ENCODE data around the gene GALM. TPM values are rescaled to one million over a fixed set of nuclear protein-coding genes. Genes with fewer than 3 reads are reported as not detected.

GALM gene
- polyA plus RNA-seq, 3 donors: 3.0 to 3.6 (median 3.1) TPM

- Histone ChIP-seq H3K79me2 (ENCODE audit: insufficient read depth, low read length) (peaks cover 77% of the 10 kb centered on the region), H4K20me1 (ENCODE audit: insufficient read depth, low read length) (peaks cover 100% of the 10 kb centered on the region), H3K27ac (ENCODE audit: low read depth in 1 of 2, low read length in 2 of 2) (no peak overlapping the region), H3K4me2 (replicated peaks; ENCODE audit: extremely low read depth, low read length, poor library complexity, severe bottlenecking) (no peak overlapping the region), H3K27me3 (ENCODE audit: control insufficient read depth in 2 of 2, insufficient read depth in 2 of 2, low read length in 2 of 2) (no peaks in the 10 kb centered on the region), H3K9ac (ENCODE audit: insufficient read depth, low read length, poor library complexity, severe bottlenecking) (no peak overlapping the region), H3K36me3 (replicated peaks in 1 of 2; ENCODE audit: control insufficient read depth in 1 of 2, insufficient read depth in 2 of 2, low read length in 2 of 2) (peaks cover 75 to 88% of the 10 kb centered on the region in 2 donors), H2AFZ (ENCODE audit: insufficient read depth, low read depth, low read length, poor library complexity, severe bottlenecking) (no peak overlapping the region), H3K4me3 (replicated peaks in 1 of 3; ENCODE audit: low read depth in 2 of 3, low read length in 3 of 3) (no peak overlapping the region), H3K9me3 (replicated peaks in 1 of 2; ENCODE audit: control insufficient read depth in 1 of 2, insufficient read depth in 1 of 2, low read length in 2 of 2) (no peaks in the 10 kb centered on the region), H3K4me1 (ENCODE audit: control insufficient read depth in 1 of 2, insufficient read depth in 2 of 2, low read length in 2 of 2) (peaks cover 26 to 37% of the 10 kb centered on the region in 2 donors)
- DNase-seq: no peak
- peaks cover 66 to 80% of the 10 kb centered on the region in 2 donors for H3K36me3 Mint-ChIP-seq
- no peaks in the 10 kb centered on the region for H3K9me3 Mint-ChIP-seq
- WGBS (ENCODE audit: insufficient coverage): 96% methylated on average over 8 of the region's 9 CpGs
- peaks cover 36% of the 10 kb centered on the region for H3K4me1 Mint-ChIP-seq
- H3K27ac Mint-ChIP-seq: peak overlapping the region in 1 of 7 donors; percentile 43
- H3K4me3 Mint-ChIP-seq: no peak overlapping the region
- H3K27me3 Mint-ChIP-seq (ENCODE audit: low read depth in 3 of 3): no peaks in the 10 kb centered on the region
- intact Hi-C loops (cut with micrococcal nuclease): loop anchor here in 1 of 2 donors (10.0 kb wide), 1 partner anchor 430 kb away; no protein-coding TSS in a partner anchor
- no peak for TF ChIP-seq CTCF (IDR thresholded peaks at IDR 0.05)
These were observed 79.4 kb downstream of the GALM start for GRCh38 chr2:38745267-38745666.

- Mint-ChIP-seq H3K27me3 (ENCODE audit: low read depth in 3 of 3) (peaks cover 0 to 3% (median 0%) of the 10 kb centered on the region in 3 donors), H3K9me3 (peaks cover 0 to 3% (median 0%) of the 10 kb centered on the region in 7 donors), H3K27ac (peak overlapping the region in 2 of 7 donors; percentile 7 to 61), H3K4me3 (no peak overlapping the region), H3K36me3 (peaks cover 66 to 77% of the 10 kb centered on the region in 2 donors), H3K4me1 (peaks cover 40% of the 10 kb centered on the region)
- H3K36me3 ChIP-seq (replicated peaks in 1 of 2; ENCODE audit: control insufficient read depth in 1 of 2, insufficient read depth in 2 of 2, low read length in 2 of 2): peaks cover 70 to 78% of the 10 kb centered on the region in 2 donors
- H3K4me2 ChIP-seq (replicated peaks; ENCODE audit: extremely low read depth, low read length, poor library complexity, severe bottlenecking): no peak overlapping the region
- H2AFZ ChIP-seq (ENCODE audit: insufficient read depth, low read depth, low read length, poor library complexity, severe bottlenecking): no peak overlapping the region
- WGBS (ENCODE audit: insufficient coverage): 92% methylated on average over 2 of the region's 4 CpGs
- DNase-seq: no peak
- peak overlapping the region in 1 of 2 donors; percentile 1 for H3K27ac ChIP-seq (ENCODE audit: low read depth in 1 of 2, low read length in 2 of 2)
- H3K27me3 ChIP-seq (ENCODE audit: control insufficient read depth in 2 of 2, insufficient read depth in 2 of 2, low read length in 2 of 2): no peaks in the 10 kb centered on the region
- H3K4me3 ChIP-seq (replicated peaks in 1 of 3; ENCODE audit: low read depth in 2 of 3, low read length in 3 of 3): no peak overlapping the region
- intact Hi-C loops (cut with micrococcal nuclease): loop anchor here in 1 of 2 donors (10.0 kb wide), 1 partner anchor 432 kb away; no protein-coding TSS in a partner anchor
- peaks cover 91% of the 10 kb centered on the region for H4K20me1 ChIP-seq (ENCODE audit: insufficient read depth, low read length)
- no peaks in the 10 kb centered on the region for H3K9me3 ChIP-seq (replicated peaks in 1 of 2; ENCODE audit: control insufficient read depth in 1 of 2, insufficient read depth in 1 of 2, low read length in 2 of 2)
- TF ChIP-seq CTCF (IDR thresholded peaks at IDR 0.05): no peak
- peaks cover 86% of the 10 kb centered on the region for H3K79me2 ChIP-seq (ENCODE audit: insufficient read depth, low read length)
- H3K9ac ChIP-seq (ENCODE audit: insufficient read depth, low read length, poor library complexity, severe bottlenecking): no peak overlapping the region
- H3K4me1 ChIP-seq (ENCODE audit: control insufficient read depth in 1 of 2, insufficient read depth in 2 of 2, low read length in 2 of 2): peaks cover 31 to 44% of the 10 kb centered on the region in 2 donors
These were observed 81.1 kb downstream of the GALM start for GRCh38 chr2:38747007-38747424.

All from CD14-positive monocyte (primary cell).